ENCODE results near the gene CHST1.

CHST1 gene

DNA sequence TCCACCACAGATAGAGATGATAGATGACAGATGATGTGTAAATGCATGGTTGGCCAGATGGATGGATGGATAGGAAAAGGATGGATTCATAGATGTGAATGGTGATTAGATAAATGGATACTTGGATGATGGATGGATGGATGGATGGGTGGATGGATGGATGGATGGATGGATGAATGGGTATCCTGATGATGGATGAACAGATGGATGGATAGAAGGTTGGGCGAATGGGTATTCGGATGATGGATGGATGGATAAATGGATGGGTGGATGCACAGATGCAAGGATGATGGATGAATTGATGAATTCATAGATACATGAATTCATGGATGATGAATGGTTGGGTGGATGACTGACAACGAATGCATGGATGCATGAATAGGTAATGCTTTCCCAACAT, 56.1 kb downstream of the CHST1 start:
- DNase-seq = no peak

- DNase-seq = no peak
These were observed 57.4 kb downstream of the CHST1 start for GRCh38 chr11:45607995-45608394.

GRCh38 chr11:45606514-45607281, 58.7 kb downstream of the CHST1 start:
- DNase-seq = peak in 29 of 51 donors; percentile 2 to 56 (median 16)

DNA sequence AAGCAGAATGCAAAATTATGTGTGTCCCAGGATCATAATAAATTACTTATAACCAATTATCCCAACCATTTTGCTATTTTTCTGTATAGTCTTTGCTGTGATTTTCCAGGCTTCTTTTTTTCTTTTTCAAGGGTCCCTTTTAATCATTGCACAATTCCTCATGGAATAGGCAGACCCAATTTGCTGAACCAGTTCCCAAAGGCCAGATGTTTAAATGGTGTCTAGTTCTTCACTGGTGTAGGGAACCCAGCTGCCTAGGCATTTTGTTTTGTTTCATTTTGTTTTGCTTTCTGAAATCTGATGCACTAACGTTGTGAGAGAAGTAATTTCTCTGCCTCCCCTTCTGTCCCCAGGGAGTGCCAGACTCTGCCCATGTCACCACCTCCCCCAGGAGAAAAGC, 60.4 kb downstream of the CHST1 start:
- no peak for DNase-seq

DNA sequence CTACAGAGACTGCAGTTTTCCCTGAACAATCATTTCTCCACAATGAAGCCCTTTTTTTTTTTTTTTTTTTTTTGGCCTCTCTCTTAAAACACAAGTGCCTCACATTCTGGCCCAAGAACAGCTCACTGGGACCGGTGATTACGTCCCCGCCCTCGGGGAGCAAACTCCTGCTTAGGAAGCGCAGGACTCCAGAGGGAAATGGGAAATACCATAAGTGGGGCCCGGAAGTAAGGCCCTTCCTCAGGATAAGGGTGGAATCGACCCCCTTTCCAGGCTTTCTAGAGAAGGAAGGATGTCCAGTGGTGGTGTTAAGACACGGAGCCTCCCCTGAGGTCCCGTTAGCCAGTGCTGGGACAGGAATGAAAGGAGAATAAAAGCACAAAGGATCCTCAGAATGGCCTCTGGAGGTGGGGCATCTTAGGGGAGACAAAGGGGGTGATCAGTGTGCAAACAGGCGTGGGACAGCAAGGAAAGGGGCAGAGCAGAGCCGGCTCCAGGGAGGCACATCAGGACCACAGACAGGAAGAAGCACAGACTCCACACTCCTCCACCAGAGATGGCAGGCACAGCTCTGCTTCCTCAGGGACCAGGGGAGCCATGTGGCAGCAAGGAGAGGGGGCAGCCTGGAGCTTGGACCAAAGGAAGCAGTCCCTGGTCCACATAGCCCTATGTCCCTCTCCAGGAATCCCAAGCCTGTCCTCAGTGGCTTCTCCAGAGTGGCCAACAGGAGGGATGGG, 61.3 kb downstream of the CHST1 start:
- DNase-seq = no peak

DNA sequence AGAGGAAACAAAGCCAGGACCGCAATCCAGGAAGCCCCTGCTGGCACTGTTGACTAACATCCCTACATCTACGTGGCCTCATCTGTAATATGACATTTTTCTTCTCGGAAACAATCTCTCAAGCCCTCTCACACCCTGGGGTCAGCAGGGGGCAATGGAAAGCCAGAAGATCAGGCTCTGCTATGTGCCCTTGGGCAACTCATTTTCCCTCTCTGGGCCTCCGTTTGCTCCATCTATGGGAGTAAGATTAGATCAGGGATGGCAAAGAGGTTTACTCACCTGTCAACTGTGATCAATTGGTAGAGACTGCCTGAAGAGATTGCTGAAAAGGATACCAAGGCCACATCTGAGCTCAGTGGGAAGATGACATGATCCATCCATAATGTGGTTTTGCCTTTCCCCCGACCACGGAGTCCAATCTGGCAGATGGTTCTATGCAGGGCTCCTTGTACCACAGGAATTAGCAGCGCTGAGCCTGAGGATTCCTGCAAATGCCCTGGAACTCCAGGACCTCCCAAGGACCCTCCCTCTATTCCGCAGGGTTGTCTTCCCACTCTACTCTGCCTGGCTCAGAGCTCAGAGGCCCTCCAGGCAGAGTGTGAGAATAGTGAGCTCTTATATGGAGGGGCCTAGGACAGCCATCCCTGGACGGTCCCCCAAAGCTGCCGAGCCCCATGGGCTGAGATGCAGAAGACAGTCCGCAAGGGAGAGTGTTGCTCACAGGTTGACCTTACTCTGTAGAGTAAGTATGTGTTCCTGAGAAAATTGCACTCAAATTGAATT, 66.1 kb downstream of the CHST1 start:
- DNase-seq = no peak

All from hypothalamus (tissue), 51 donors.